Measurements from ENCODE around the gene CCND2.

Gene CCND2

DNA sequence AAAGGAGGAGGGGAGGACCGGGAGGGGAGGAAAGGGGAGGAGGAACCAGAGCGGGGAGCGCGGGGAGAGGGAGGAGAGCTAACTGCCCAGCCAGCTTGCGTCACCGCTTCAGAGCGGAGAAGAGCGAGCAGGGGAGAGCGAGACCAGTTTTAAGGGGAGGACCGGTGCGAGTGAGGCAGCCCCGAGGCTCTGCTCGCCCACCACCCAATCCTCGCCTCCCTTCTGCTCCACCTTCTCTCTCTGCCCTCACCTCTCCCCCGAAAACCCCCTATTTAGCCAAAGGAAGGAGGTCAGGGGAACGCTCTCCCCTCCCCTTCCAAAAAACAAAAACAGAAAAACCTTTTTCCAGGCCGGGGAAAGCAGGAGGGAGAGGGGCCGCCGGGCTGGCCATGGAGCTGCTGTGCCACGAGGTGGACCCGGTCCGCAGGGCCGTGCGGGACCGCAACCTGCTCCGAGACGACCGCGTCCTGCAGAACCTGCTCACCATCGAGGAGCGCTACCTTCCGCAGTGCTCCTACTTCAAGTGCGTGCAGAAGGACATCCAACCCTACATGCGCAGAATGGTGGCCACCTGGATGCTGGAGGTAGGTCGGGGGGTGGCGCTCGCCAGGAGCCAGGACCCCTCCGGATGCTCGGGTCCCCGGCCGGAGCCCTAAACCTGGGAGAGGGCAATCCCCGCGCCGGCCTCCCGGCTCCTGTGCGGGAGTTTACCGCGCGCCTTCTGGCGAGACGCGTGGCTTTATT is at the start of gene CCND2:
TSS of gene CCND2 (plus strand) at position 111 of the 744 bp plus-strand sequence. CDS start at position 390, 279 bp downstream.
- H3K9me3 Mint-ChIP-seq, result no peaks in the 10 kb centered on the region

DNA sequence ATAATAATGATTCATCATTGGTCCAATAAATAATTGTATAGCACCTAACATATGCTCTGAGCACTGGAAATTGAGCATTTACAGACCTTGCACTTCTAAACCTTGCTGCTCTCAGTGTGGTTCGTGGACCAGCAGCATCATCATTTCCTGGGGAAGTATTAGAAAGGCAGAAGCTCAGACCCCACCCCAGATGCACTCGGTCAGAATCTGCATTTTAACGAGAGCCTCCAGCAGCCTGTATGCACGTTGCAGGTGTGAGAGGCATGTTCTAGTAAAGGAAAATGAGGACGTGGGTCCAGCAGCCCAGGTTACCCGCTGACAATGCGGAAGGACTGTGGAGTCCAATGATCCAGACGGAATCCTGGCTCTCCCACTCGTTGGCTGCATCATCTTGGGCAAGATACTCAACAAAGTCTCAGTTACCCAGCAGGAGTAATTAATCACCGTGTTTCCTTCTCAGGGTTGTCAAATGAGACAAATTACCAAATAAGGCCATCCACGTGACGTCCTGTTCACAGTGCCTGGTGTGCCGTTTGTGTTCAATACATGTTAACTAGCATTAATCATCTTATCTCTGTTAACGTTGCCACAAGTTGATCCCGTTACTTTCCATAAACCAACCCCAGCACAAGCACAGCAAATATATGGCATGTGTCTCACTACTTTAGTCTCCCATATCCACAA is 49.2 kb upstream of the CCND2 start:
- Mint-ChIP-seq H3K27ac (no peak overlapping the region), H3K9me3 (peaks cover 8% of the 10 kb centered on the region), H3K4me1 (peaks cover under 1% of the 10 kb centered on the region), H3K27me3 (ENCODE audit: low read depth) (peaks cover 16% of the 10 kb centered on the region), H3K4me3 (no peak overlapping the region), H3K36me3 (ENCODE audit: low read depth) (no peaks in the 10 kb centered on the region)
- TF ChIP-seq, protein P1, sequence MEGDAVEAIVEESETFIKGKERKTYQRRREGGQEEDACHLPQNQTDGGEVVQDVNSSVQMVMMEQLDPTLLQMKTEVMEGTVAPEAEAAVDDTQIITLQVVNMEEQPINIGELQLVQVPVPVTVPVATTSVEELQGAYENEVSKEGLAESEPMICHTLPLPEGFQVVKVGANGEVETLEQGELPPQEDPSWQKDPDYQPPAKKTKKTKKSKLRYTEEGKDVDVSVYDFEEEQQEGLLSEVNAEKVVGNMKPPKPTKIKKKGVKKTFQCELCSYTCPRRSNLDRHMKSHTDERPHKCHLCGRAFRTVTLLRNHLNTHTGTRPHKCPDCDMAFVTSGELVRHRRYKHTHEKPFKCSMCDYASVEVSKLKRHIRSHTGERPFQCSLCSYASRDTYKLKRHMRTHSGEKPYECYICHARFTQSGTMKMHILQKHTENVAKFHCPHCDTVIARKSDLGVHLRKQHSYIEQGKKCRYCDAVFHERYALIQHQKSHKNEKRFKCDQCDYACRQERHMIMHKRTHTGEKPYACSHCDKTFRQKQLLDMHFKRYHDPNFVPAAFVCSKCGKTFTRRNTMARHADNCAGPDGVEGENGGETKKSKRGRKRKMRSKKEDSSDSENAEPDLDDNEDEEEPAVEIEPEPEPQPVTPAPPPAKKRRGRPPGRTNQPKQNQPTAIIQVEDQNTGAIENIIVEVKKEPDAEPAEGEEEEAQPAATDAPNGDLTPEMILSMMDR (IDR thresholded peaks at IDR 0.05; ENCODE audit: unreplicated experiment in 3 of 3), result no peak

More for the DNA sequence above, at the start of gene CCND2:
- Mint-ChIP-seq H3K4me1 (peaks cover 34% of the 10 kb centered on the region), H3K36me3 (ENCODE audit: low read depth) (peaks cover 26% of the 10 kb centered on the region), H3K27me3 (ENCODE audit: low read depth) (peaks cover 13% of the 10 kb centered on the region), H3K4me3 (peak within 1 kb of the TSS; percentile 91 to 98 (median 96)), H3K27ac (peak within 1 kb of the TSS; percentile 91 to 99 (median 97))
- TF ChIP-seq, protein P1 (IDR thresholded peaks at IDR 0.05; ENCODE audit: unreplicated experiment in 3 of 3), result no peak

DNA sequence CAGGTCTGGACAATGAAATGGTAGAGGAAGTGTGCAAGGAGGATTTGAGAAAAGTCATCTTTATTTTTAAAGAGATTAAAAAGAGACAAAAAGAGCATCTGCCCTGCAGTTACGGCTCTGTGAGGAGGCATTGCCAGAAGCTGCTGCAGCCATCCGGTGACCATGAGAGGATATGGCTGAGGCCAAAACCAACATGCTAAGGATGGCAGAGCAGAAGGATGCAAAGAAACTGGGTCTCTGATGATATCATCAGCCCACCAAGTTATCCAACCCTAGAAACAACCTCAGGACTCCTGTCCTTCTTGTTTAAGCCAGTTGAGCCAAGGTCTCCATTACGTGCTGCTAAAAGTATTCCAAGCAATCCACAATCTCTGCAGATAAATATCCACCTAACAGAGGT is 48.0 kb upstream of the CCND2 start:
- no peaks in the 10 kb centered on the region for H3K36me3 Mint-ChIP-seq (ENCODE audit: low read depth)
- TF ChIP-seq, protein P1 (IDR thresholded peaks at IDR 0.05; ENCODE audit: unreplicated experiment in 3 of 3), result no peak
- no peak overlapping the region for H3K27ac Mint-ChIP-seq
- peaks cover 23% of the 10 kb centered on the region for H3K27me3 Mint-ChIP-seq (ENCODE audit: low read depth)
- H3K9me3 Mint-ChIP-seq, result peaks cover 3% of the 10 kb centered on the region
- no peak overlapping the region for H3K4me3 Mint-ChIP-seq
- peaks cover 10% of the 10 kb centered on the region for H3K4me1 Mint-ChIP-seq

DNA sequence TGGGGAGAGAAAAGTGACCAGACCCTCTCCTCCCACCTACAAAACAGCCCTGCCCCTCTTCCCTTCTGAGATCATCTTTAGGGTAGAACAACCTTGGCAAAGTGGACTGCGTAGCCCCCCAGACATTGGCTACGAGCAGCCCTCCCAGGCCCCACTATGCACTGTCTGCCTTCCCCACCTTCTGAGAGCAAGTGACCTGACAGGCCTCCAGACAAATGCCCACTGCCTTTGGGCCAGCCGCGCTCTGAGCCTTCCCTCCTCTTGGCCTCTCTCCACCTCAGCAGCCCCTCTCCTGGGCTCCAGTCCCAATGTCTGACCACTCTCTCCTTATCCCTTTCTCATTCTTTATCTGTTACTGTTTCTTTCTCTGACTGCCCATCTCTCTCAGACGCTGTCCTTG is 46.5 kb upstream of the CCND2 start:
- H3K36me3 Mint-ChIP-seq (ENCODE audit: low read depth), result no peaks in the 10 kb centered on the region
- no peak overlapping the region for H3K4me3 Mint-ChIP-seq
- TF ChIP-seq, protein P1 (IDR thresholded peaks at IDR 0.05; ENCODE audit: unreplicated experiment in 3 of 3), result no peak
- peaks cover 27% of the 10 kb centered on the region for H3K27me3 Mint-ChIP-seq (ENCODE audit: low read depth)
- peaks cover 5% of the 10 kb centered on the region for H3K9me3 Mint-ChIP-seq
- peak overlapping the region in 1 of 3 experiments; percentile 3 for H3K27ac Mint-ChIP-seq
- H3K4me1 Mint-ChIP-seq, result peaks cover 10% of the 10 kb centered on the region

DNA sequence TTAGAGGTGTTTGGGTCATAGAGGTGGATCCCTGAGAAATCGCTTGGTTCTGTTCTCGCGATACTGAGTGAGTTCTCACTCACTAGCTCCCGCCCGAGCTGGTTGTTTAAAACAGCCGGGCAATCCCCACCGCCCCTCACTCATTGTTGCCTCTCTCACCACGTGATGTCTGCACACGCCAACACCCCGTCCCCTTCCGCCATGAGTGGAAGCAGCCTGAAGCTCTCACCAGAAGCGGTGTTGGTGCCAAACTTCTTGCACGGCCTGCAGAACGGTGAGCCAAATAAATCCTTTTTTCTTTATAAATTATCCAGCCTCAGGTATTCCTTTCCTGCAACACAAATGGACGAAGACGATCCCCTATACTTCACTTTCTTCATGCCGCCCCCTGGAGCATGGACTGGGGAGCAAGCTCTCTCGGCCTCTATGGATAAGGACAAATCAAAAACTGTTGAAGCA is 45.4 kb upstream of the CCND2 start:
- peaks cover 3% of the 10 kb centered on the region for H3K9me3 Mint-ChIP-seq
- no peaks in the 10 kb centered on the region for H3K36me3 Mint-ChIP-seq (ENCODE audit: low read depth)
- no peak overlapping the region for H3K27ac Mint-ChIP-seq
- TF ChIP-seq, protein P1 (IDR thresholded peaks at IDR 0.05; ENCODE audit: unreplicated experiment in 3 of 3), result no peak
- H3K4me3 Mint-ChIP-seq, result no peak overlapping the region
- H3K27me3 Mint-ChIP-seq (ENCODE audit: low read depth), result peaks cover 27% of the 10 kb centered on the region
- peaks cover 10% of the 10 kb centered on the region for H3K4me1 Mint-ChIP-seq

Data from nephron (organoid).